ENCODE results near the gene TBC1D7. TPM values are rescaled to one million over a fixed set of nuclear protein-coding genes. Genes with fewer than 3 reads are reported as not detected.

Gene TBC1D7
- total and polyA plus RNA-seq, 2 of the 4 experiments (the other 2 are of a cell fraction), result 14.3 to 22.6 TPM

GRCh38 chr6:13373919-13374318, 45.6 kb upstream of the TBC1D7 start:
- dilution Hi-C loops (cut with HindIII; ENCODE audit: low sequenced_read_pairs, unreplicated experiment), result no loop called here

More at GRCh38 chr6:13373919-13374318, 45.6 kb upstream of the TBC1D7 start:
- no peak overlapping the region for H3K4me2 ChIP-seq (ENCODE audit: low read depth, low read length)
- no peak overlapping the region for H3K4ac ChIP-seq (ENCODE audit: low read depth, low read length)
- no peak overlapping the region for H4K5ac ChIP-seq (ENCODE audit: low read depth, low read length)
- H2BK15ac ChIP-seq (ENCODE audit: low read depth, low read length), result no peak overlapping the region
- H2BK20ac ChIP-seq (ENCODE audit: low read depth, low read length), result no peak overlapping the region; the same call in 1 of the 2 replicates
- H3K9me1 ChIP-seq (ENCODE audit: insufficient read depth, low read length), result no peaks in the 10 kb centered on the region
- H3K36me3 ChIP-seq (ENCODE audit: control insufficient read depth, insufficient read depth, low read length), result no peaks in the 10 kb centered on the region
- peaks cover 0 to 3% of the 10 kb centered on the region in 2 experiments; a peak in 1 of 4 replicates for H3K79me1 ChIP-seq (ENCODE audit: low read depth in 1 of 2, low read length in 2 of 2)
- no peak overlapping the region for H2AK5ac ChIP-seq (ENCODE audit: low read depth, low read length)
- H3K14ac ChIP-seq (replicated peaks; ENCODE audit: low read depth, low read length), result no peak overlapping the region
- no peak overlapping the region for H3K18ac ChIP-seq (ENCODE audit: low read depth, low read length)
- H3K4me3 ChIP-seq (ENCODE audit: insufficient read depth, low read depth, low read length), result no peak overlapping the region
- ATAC-seq (ENCODE audit: low read depth) (no peak), DNase-seq (no peak)
- intact Hi-C loops (cut with micrococcal nuclease) (no loop called here), in situ Hi-C loops (cut with MboI; ENCODE audit: low sequenced_read_pairs) (no loop called here)
- no peak overlapping the region for H2BK5ac ChIP-seq (ENCODE audit: low read depth, low read length, poor library complexity, severe bottlenecking)
- WGBS, 2 experiments (ENCODE audit: extremely low coverage in 2 of 2, insufficient read length in 1 of 2), result no CpG with 5 or more reads among the region's 1 CpG
- no peak overlapping the region for H3K56ac ChIP-seq (ENCODE audit: extremely low read depth, insufficient read depth, low read length)
- CTCF ChIA-PET, result no interaction called here
- 0 out of 2 replicates have a peak, but pooled peaks cover 2% of the 10 kb centered on the region for H3K4me1 ChIP-seq (ENCODE audit: control insufficient read depth, insufficient read depth, low read length)
- no peak overlapping the region for H3K27ac ChIP-seq (ENCODE audit: insufficient read depth, low read length)
- H4K8ac ChIP-seq (ENCODE audit: low read depth in 2 of 2, low read length in 2 of 2), result peak overlapping the region in 1 of 2 experiments; percentile 27; a peak in 1 of 4 replicates
- TF ChIP-seq FOS (IDR thresholded peaks at IDR 0.05; ENCODE audit: low read depth, low read length) (no peak), MXI1 (IDR thresholded peaks at IDR 0.05; ENCODE audit: borderline replicate concordance, low read depth, low read length) (no peak), RFX5 (IDR thresholded peaks at IDR 0.05; ENCODE audit: low read depth, low read length) (no peak), CTCF (conservative IDR thresholded peaks at IDR 0.05; ENCODE audit: low read depth, low read length) (no peak), RAD21 (IDR thresholded peaks at IDR 0.05; ENCODE audit: low read length) (no peak), SMC3 (IDR thresholded peaks at IDR 0.05; ENCODE audit: low read depth, low read length) (no peak), CEBPB (IDR thresholded peaks at IDR 0.05; ENCODE audit: low read depth, low read length) (no peak)
- TF ChIP-seq, protein P1, sequence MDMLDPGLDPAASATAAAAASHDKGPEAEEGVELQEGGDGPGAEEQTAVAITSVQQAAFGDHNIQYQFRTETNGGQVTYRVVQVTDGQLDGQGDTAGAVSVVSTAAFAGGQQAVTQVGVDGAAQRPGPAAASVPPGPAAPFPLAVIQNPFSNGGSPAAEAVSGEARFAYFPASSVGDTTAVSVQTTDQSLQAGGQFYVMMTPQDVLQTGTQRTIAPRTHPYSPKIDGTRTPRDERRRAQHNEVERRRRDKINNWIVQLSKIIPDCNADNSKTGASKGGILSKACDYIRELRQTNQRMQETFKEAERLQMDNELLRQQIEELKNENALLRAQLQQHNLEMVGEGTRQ (IDR thresholded peaks at IDR 0.05; ENCODE audit: low read depth, low read length), result no peak
- TF ChIP-seq, protein P2, sequence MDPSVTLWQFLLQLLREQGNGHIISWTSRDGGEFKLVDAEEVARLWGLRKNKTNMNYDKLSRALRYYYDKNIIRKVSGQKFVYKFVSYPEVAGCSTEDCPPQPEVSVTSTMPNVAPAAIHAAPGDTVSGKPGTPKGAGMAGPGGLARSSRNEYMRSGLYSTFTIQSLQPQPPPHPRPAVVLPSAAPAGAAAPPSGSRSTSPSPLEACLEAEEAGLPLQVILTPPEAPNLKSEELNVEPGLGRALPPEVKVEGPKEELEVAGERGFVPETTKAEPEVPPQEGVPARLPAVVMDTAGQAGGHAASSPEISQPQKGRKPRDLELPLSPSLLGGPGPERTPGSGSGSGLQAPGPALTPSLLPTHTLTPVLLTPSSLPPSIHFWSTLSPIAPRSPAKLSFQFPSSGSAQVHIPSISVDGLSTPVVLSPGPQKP (IDR thresholded peaks at IDR 0.05; ENCODE audit: borderline replicate concordance, low read depth, low read length), result no peak
- no peak overlapping the region for H4K91ac ChIP-seq (ENCODE audit: insufficient read depth, low read depth, low read length)
- BruUV-seq (replicated peaks), result no TSS peak
- H2AFZ ChIP-seq (replicated peaks; ENCODE audit: low read length, poor library complexity), result no peak overlapping the region
- no peak overlapping the region for H2AK9ac ChIP-seq (replicated peaks; ENCODE audit: low read depth, low read length, poor library complexity)
- H3K9me3 ChIP-seq (ENCODE audit: control insufficient read depth, insufficient read depth, low read length), result no peaks in the 10 kb centered on the region
- POLR2A ChIA-PET (ENCODE audit: unreplicated experiment), result no interaction called here
- no peak overlapping the region for H3K9ac ChIP-seq (ENCODE audit: low read depth, low read length)
- no peak overlapping the region for H2BK120ac ChIP-seq (ENCODE audit: low read depth, low read length)
- no peaks in the 10 kb centered on the region for H4K20me1 ChIP-seq (ENCODE audit: insufficient read depth, low read length)
- H3K27me3 ChIP-seq (ENCODE audit: control insufficient read depth, insufficient read depth, low read length), result no peaks in the 10 kb centered on the region
- no peak overlapping the region for H3K23ac ChIP-seq (ENCODE audit: low read depth, low read length)
